ENCODE results near the gene MAP4K4. TPM values are rescaled to one million over a fixed set of nuclear protein-coding genes. Genes with fewer than 3 reads are reported as not detected.

Gene MAP4K4
- total RNA-seq, 1 experiment from 2014 or later: 132 TPM

DNA sequence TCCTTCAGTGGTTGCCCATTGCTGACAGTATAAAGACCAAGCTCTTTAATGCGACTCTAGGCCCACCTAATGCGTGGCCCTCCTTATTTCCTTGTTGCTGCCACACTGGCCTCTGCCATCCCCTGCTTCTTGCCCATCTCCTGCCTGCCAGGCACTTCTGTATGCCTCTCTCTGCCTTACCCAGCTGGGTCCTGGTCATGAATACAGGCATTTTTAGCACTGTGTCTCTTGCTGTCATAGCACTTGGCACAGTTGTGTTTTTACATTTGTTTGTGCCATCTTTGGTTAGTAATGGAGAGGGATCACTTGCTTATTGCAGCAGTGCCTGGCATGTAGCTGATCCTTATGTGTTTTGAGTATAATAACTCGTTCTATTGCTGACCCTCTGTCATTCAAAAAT is 38.7 kb downstream of the MAP4K4 start:
- Histone ChIP-seq H3K9me3 (ENCODE audit: control insufficient read depth, low read depth, low read length) (no peaks in the 10 kb centered on the region), H3K27ac (ENCODE audit: insufficient read length, low read depth, low read length) (no peak overlapping the region), H2BK12ac (ENCODE audit: insufficient read length, low read depth, low read length) (no peak overlapping the region), H3K23me2 (ENCODE audit: insufficient read length, low read depth, low read length, poor library complexity, severe bottlenecking) (no peaks in the 10 kb centered on the region), H3K4me2 (ENCODE audit: insufficient read depth, insufficient read length, low read length) (no peak overlapping the region), H3K79me1 (ENCODE audit: insufficient read depth, low read depth, low read length, poor library complexity, severe bottlenecking) (peaks cover 4% of the 10 kb centered on the region), H2AFZ (ENCODE audit: low read length) (no peak overlapping the region), H2BK20ac (ENCODE audit: low read depth, low read length, poor library complexity, severe bottlenecking) (no peak overlapping the region), H2BK120ac (ENCODE audit: low read depth, low read length, poor library complexity, severe bottlenecking) (no peak overlapping the region), H3K56ac (ENCODE audit: insufficient read length, low read depth, low read length) (no peak overlapping the region), H2BK5ac (ENCODE audit: insufficient read length, low read length) (no peak overlapping the region), H3K23ac (ENCODE audit: insufficient read length, low read depth, low read length) (no peak overlapping the region), H2BK15ac (ENCODE audit: low read depth, low read length) (no peak overlapping the region), H3K14ac (ENCODE audit: insufficient read depth, low read length) (no peak overlapping the region), H3K4ac (ENCODE audit: low read depth, low read length) (no peak overlapping the region), H3K4me1 (ENCODE audit: insufficient read depth, low read length) (peaks cover 10% of the 10 kb centered on the region), H4K91ac (ENCODE audit: insufficient read length, low read depth, low read length) (no peak overlapping the region), H4K8ac (replicated peaks; ENCODE audit: insufficient read length, low read depth, low read length) (no peak overlapping the region), H4K5ac (ENCODE audit: insufficient read length, low read depth, low read length) (no peak overlapping the region), H4K20me1 (ENCODE audit: control insufficient read depth, insufficient read depth, insufficient read length) (no peaks in the 10 kb centered on the region), H3K9ac (ENCODE audit: extremely low read depth, insufficient read length, low read length) (no peak overlapping the region), H3K27me3 (ENCODE audit: insufficient read depth, low read length) (no peaks in the 10 kb centered on the region), H2AK5ac (ENCODE audit: insufficient read length, low read length) (no peak overlapping the region), H3T11ph (ENCODE audit: low read length) (no peak overlapping the region), H3K79me2 (ENCODE audit: insufficient read depth, low read length) (peaks cover 46% of the 10 kb centered on the region), H3K18ac (ENCODE audit: insufficient read length, low read depth, low read length) (no peak overlapping the region)
- Mint-ChIP-seq H3K36me3 (ENCODE audit: insufficient read depth in 1 of 3, low read depth in 3 of 3) (peaks cover 0 to 3% (median 0%) of the 10 kb centered on the region in 3 experiments; a peak in 1 of 7 replicates), H3K4me3 (no peak overlapping the region), H3K27ac (peak overlapping the region in 1 of 3 experiments; percentile 36; a peak in 1 of 7 replicates), H3K27me3 (ENCODE audit: low read depth) (no peaks in the 10 kb centered on the region), H3K9me3 (no peaks in the 10 kb centered on the region), H3K4me1 (peaks cover 70% of the 10 kb centered on the region in 2 experiments)
- no peak for DNase-seq
- no CpG with 5 or more reads among the region's 3 CpGs for WGBS (ENCODE audit: extremely low coverage, insufficient read length, low lambda C conversion rate)
- no peak for TF ChIP-seq CTCF (conservative IDR thresholded peaks at IDR 0.05)

Data from H9 (cell line).